Right forelimb (tissue), 1 donor: ENCODE data around the gene PRKD2.
A peak's percentile ranks its signal among the peaks of the same experiment; 100 is the strongest.
"Not testable (repeated sequence)": the region's sequence is repeated elsewhere in the genome, so short reads cannot be mapped to it uniquely, and the experiment has no call there.

ENCODE experiments used
- DNase-seq: peaks from one replicate; pipeline ENCODE4 v3.0.0-alpha.2; 2018

PRKD2 gene

GRCh38 chr19:46717034-46717715, at the start of gene PRKD2:
PRKD2 (minus strand) TSS chr19:46717114; CDS start chr19:46716370, 744 bp downstream.
- peak; percentile 96 for DNase-seq

- DNase-seq, result no peak
These were observed 47.9 kb upstream of the PRKD2 start for GRCh38 chr19:46764817-46765291.

- DNase-seq, result no peak
These were observed 45.5 kb upstream of the PRKD2 start for GRCh38 chr19:46762245-46762890.

DNA sequence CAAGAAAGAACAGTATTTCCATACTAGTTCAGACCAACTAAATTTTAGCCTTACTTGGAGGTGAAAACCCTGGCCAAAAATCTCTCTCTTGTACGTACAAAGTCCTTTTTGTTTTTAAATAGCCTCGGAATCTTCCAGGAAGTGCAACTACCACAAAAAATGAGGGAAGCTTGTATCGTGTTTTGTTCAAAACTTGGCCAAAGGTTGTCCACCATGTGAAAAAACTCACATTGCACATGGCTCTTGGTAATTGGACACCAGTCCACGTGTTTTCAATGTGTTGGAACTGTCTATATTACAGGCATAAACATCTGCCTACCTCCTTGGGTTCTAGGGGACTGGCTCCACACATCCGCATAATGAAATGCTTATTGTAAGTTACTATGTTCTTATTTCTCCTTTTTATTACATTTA, 44.5 kb upstream of the PRKD2 start:
- DNase-seq, result no peak

- DNase-seq, result not testable (repeated sequence)
These were observed 44.0 kb upstream of the PRKD2 start for GRCh38 chr19:46760897-46761296.

DNA sequence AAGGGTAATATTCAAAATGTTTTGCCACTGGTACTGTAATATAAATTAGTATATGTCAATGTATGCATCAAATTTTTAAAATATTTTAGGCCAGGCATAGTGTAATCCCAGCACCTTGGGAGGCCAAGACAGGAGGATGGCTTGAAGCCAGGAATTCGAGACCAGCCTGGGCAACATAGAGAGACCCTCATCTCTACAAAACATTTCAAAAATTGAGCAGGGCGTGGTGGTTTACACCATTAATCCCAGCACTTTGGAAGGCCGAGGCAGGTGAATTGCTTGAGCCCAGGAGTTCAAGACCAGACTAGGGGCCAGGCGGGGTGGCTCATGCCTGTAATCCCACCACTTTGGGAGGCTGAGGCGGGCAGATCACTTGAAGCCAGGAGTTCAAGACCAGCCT, 43.4 kb upstream of the PRKD2 start:
- no peak for DNase-seq

DNA sequence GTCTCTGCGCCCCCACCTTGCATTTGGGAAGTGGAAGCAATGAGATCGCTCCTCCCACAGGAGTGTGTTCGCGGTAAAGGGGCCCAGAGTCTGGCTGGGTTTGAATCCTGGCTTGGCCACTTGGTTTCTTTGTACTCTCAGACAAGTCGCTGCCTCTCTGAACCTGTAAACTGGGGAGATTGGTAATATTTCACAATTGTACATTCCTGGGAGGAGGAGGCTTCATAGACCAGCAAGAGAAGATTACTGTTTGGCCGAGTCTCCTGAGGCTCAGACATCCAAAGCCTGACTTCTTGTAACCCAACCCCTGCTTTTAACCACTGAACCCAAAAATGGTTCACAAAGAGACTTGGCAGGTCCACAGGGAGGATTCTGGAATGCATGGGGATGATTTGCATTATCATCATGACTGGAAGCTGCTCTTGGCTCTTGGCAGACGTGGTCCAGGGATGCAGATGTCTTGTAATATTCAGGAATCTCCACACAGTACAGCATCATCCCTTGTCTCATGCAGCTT, 43.0 kb upstream of the PRKD2 start:
- no peak for DNase-seq

DNA sequence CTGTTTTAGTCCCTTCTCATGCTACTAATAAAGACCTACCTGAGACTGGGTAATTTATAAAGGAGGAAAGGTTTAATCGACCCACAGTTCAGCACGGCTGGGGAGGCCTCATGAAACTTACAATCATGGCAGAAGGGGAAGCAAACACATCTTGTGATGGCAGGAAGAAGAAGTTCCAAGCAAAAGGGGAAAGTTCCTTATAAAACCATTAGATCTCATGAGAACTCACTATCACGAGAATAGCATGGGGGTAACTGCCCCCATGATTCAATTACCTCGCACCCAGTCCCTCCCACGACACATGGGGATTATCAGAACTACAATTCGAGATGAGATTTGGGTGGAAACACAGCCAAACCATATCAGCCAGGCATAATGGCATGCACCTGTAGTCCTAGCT, 42.3 kb upstream of the PRKD2 start:
- DNase-seq, result no peak

DNA sequence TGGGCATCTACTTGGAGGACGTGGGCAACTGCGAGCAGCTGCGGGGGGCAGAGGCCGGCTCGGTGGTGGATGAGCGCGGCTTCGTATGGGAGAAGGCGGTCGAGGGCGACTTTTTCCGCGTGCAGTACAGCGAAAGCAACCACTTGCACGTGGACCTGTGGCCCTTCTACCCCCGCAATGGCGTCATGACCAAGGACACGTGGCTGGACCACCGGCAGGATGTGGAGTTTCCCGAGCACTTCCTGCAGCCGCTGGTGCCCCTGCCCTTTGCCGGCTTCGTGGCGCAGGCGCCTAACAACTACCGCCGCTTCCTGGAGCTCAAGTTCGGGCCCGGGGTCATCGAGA, 39.6 kb upstream of the PRKD2 start:
- no peak for DNase-seq

DNA sequence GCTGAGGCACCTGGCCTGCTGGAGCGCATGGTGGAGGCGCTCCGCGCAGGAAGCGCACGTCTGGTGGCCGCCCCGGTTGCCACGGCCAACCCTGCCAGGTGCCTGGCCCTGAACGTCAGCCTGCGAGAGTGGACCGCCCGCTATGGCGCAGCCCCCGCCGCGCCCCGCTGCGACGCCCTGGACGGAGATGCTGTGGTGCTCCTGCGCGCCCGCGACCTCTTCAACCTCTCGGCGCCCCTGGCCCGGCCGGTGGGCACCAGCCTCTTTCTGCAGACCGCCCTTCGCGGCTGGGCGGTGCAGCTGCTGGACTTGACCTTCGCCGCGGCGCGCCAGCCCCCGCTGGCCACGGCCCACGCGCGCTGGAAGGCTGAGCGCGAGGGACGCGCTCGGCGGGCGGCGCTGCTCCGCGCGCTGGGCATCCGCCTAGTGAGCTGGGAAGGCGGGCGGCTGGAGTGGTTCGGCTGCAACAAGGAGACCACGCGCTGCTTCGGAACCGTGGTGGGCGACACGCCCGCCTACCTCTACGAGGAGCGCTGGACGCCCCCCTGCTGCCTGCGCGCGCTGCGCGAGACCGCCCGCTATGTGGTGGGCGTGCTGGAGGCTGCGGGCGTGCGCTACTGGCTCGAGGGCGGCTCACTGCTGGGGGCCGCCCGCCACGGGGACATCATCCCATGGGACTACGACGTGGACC, 39.1 kb upstream of the PRKD2 start:
- no peak for DNase-seq

GRCh38 chr19:46755077-46755852, 38.4 kb upstream of the PRKD2 start:
- no peak for DNase-seq

GRCh38 chr19:46753420-46754155, 36.7 kb upstream of the PRKD2 start:
- DNase-seq, result peak; percentile 57

- peak; percentile 71 for DNase-seq
These were observed 31.6 kb upstream of the PRKD2 start for GRCh38 chr19:46748325-46749109.

- peak; percentile 78 for DNase-seq
These were observed 29.6 kb upstream of the PRKD2 start, which contains the start of gene STRN4 for GRCh38 chr19:46746281-46747057. STRN4 (minus strand) TSS chr19:46746450; CDS start chr19:46746430, 20 bp downstream.

DNA sequence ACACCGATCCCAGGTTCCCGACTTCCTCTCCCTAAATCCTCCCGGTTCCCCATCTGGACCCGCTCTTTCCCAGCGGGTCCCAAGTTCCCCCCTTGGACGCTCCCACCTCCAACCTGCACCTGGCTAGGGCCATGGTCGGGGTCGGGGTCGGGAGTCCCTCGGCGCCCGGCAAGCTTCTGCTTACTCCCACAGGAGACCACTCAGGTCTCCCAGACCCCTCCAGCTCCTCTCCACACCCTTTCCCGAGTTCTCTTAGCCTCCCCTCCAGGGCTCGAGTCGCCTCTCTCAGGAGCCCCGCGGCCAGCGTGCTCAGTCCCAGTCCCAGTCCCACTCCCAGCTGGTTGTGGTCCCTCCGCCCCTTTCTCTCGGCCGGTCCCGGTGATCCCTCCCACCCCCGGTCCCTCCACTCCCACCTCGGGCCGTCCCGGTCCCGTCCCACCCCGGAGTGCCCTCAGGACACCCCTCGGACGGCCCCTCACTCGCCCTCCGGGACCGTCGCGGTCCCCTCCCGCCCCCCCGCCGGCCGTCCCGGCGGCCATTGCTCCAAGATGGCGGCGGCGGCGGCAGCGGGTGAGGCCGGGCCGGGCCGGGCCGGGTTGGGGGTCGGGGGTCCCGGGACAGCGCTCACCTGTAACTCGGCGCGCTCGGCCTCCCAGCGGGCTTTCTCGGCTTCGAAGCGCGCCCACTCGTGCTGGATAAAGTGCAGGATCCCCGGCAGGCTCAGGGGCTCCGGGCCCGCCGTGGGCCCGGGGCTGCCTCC, 28.8 kb upstream of the PRKD2 start, which contains the start of gene FKRP:
FKRP (plus strand) TSS at position 537 of the 760 bp plus-strand sequence. CDS start 9,394 bp downstream, outside the sequence.
- DNase-seq, result no peak

DNA sequence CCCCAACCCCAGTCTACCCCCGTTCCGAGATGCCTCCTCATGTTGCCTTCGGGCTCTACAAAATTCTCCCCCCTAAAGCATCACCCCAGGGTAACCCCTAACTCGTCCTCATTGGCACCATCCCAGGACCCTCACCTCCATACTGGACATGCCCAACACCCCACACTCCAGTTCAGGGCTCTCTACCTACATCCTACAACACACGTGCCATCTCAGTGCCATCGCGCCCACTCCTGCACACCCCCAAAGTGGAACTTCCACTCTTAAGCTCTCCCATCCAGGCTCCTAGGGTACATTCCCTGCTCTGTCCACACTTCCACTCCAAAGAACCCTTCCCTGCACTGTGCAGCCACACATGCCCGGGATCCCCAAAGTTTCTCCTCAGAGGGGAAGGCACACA, 28.1 kb upstream of the PRKD2 start:
- DNase-seq, result no peak

DNA sequence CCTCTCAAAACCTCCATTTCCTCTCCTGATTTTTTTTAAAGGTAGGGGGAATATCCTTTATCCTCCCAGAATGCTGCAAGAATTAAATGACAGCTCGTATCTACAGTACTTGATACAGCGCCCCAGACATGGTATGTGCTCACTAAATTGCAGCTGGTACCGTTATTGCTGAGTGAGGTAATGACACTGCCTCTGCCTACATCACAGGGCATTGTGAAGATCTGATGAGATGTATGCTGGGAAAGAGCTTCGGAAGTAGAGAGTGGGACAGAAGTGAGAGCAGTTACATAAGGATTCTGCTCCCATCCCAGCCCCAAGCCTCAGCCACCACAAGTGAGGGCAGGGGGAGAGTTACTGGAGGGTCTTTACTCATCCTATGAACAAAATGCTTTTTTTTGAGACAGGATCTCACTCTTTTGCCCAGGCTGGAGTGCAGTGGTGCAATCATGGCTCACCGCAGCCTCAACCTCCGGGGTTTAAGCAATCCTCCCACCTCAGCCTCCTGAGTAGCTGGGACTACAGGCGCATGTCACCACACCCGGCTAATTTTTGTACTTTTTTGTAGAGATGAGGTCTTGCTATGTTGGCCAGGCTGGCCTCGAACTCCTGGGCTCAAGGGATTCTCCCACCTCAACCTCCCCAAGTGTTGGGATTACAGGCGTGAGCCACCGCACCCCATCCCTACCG, 27.2 kb upstream of the PRKD2 start:
- DNase-seq, result no peak

DNA sequence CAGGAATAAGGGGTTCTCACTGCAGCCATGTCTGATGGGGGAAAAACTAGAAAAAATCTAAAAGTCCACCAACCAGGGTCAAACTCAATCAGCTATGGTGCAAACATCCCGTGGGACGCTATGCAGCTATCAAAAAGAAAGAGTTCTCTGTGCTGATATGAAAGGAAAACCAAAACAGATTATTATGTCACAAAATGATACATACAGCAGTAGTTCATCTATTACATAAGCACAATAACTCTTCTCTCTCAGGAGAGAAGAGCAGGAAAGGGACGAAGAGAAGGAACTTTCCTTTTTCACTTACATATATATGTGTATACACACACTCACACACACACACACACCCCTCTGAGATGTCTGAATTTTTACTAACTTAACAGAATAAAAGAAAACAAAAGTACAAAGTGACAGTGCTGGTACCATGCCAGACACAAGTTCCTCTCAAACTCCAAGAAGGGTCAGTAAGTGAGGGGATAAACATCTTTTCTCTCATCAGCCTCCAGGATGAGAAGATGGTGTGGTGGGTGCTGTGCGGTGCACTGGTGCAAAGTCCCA, 26.1 kb upstream of the PRKD2 start:
- DNase-seq, result no peak

- DNase-seq, result no peak
These were observed 24.5 kb upstream of the PRKD2 start for GRCh38 chr19:46741447-46741846.
